GM18507 (cell line): ENCODE data around the gene IPPK.
"Not testable (repeated sequence)": the region's sequence is repeated elsewhere in the genome, so short reads cannot be mapped to it uniquely, and the experiment has no call there.

Experiments
- DNase-seq: peaks from one replicate; pipeline ENCODE4 v3.0.0; 2011; ENCODE audit warnings: low read depth; ENCODE audit not compliant: insufficient read length; ENCODE audit errors: extremely low spot score
- FAIRE-seq: peaks from 2 replicates; lab custom pipeline; 2011; peaks lifted over from hg19 to GRCh38; lab: Jason Lieb, UNC

The IPPK gene

GRCh38 chr9:92607088-92607487 is 62.8 kb downstream of the IPPK start:
- FAIRE-seq (no peak), DNase-seq (no peak)

GRCh38 chr9:92605224-92605623 is 64.7 kb downstream of the IPPK start:
- FAIRE-seq (no peak), DNase-seq (no peak)

- DNase-seq: no peak
- no peak for FAIRE-seq
Measured at GRCh38 chr9:92603990-92604389, 65.9 kb downstream of the IPPK start.

- FAIRE-seq (no peak), DNase-seq (no peak)
Measured at GRCh38 chr9:92603100-92603499, 66.8 kb downstream of the IPPK start.

GRCh38 chr9:92602413-92602812 is 67.5 kb downstream of the IPPK start:
- DNase-seq (no peak), FAIRE-seq (no peak)

- FAIRE-seq: no peak
- DNase-seq: no peak
Measured at GRCh38 chr9:92601451-92601850, 68.5 kb downstream of the IPPK start.

GRCh38 chr9:92600462-92601261 is 69.3 kb downstream of the IPPK start:
- FAIRE-seq (no peak), DNase-seq (no peak)

- DNase-seq (no peak), FAIRE-seq (no peak)
Measured at GRCh38 chr9:92599938-92600461, 69.9 kb downstream of the IPPK start.

- DNase-seq (no peak), FAIRE-seq (no peak)
Measured at GRCh38 chr9:92598382-92598781, 71.5 kb downstream of the IPPK start.

GRCh38 chr9:92595930-92596329 is 74.0 kb downstream of the IPPK start:
- no peak for DNase-seq
- no peak for FAIRE-seq

- FAIRE-seq: not testable (repeated sequence)
Measured at GRCh38 chr9:92595075-92595474, 74.9 kb downstream of the IPPK start.

GRCh38 chr9:92592946-92593861 is 76.7 kb downstream of the IPPK start:
- no peak for FAIRE-seq
- DNase-seq: no peak

More at GRCh38 chr9:92595075-92595474, 74.9 kb downstream of the IPPK start:
- DNase-seq: not testable (repeated sequence)

- FAIRE-seq (no peak), DNase-seq (no peak)
Measured at GRCh38 chr9:92592537-92592936, 77.4 kb downstream of the IPPK start.

- FAIRE-seq (no peak), DNase-seq (no peak)
Measured at GRCh38 chr9:92590377-92590776, 79.6 kb downstream of the IPPK start.

- DNase-seq (no peak), FAIRE-seq (no peak)
Measured at GRCh38 chr9:92589923-92590322, 80.0 kb downstream of the IPPK start.

GRCh38 chr9:92576175-92576574 is 93.8 kb downstream of the IPPK start:
- peak; percentile 42 for FAIRE-seq

GRCh38 chr9:92573612-92574011 is 96.3 kb downstream of the IPPK start:
- not testable (repeated sequence) for DNase-seq, FAIRE-seq

More at GRCh38 chr9:92576175-92576574, 93.8 kb downstream of the IPPK start:
- DNase-seq: no peak

- not testable (repeated sequence) for FAIRE-seq, DNase-seq
Measured at GRCh38 chr9:92571871-92572270, 98.1 kb downstream of the IPPK start.

- no peak for FAIRE-seq
- DNase-seq: no peak
Measured at GRCh38 chr9:92564982-92565381, 104.9 kb downstream of the IPPK start.

- FAIRE-seq: no peak
- no peak for DNase-seq
Measured at GRCh38 chr9:92564504-92564903, 105.4 kb downstream of the IPPK start.
